CD4-positive, alpha-beta T cell treated with Interleukin-6 for 4 hours (primary cell): ENCODE data around the gene LPGAT1.
"Not testable (repeated sequence)": the region's sequence is repeated elsewhere in the genome, so short reads cannot be mapped to it uniquely, and the experiment has no call there.

Experiments
- DNase-seq: peaks from one replicate; pipeline ENCODE4 v3.0.0-alpha.2; 2020; ENCODE audit warnings: mixed read lengths

LPGAT1 gene

DNA sequence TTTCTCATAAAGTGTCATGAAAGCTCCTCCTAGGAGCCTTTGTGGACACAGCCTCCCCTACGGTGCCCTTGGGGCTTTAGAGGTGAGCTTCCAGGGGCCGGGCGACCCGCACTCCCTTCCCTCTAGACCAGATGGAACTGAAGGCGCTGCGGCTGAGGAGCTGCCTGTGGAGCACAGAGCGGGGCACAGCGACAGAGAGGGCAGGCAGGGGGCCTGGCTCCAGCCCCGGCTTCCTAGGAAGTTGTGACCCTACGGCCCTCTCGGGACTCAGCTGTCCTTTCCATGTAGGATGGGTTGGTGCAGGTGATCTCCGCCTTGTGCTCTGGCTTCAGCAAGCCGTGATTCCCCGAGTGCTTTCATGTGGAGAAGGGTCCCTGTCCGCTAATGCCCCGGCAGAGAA lies 131.5 kb downstream of the LPGAT1 start:
- no peak for DNase-seq

DNA sequence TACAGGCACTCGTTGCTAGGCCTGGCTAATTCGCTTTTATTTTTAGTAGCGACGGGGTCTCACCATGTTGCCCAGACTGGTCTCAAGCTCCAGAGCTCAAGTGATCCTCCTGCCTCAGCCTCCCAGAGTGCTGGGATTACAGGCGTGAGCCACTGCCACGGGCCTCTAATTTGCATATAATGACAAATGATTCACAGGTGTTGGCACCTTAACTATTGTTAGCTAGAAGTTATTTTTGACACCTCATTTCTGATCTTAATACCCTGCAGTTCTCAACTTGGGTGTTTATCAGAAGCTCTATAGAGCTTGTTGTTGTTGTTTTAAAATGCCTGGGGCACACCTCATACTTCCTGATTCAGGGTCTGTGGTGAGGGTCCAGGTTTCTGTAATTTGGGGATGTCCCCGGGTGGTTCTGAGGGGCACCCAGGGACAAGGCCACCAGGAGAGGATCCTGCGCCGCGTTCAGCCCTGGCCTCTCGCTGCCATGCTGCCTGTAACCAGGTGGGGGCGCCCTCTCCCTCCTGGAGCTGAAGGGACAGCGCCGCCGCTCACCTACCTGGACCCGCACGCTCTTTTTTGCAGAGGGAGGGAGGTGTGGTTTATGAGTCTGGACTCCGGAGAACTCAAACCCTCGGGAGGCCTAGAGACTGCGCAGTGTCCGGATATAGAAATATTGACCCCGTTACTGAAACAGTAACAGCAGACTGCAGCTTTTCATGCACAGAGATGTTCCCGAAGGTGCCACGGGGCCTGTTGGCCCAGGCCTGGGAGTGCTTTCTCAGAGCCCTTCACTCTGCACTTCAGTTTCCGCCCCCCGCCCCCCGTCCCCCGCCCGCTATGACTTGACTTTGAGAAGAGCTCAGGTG lies 132.2 kb downstream of the LPGAT1 start:
- peak; percentile 82 for DNase-seq

DNA sequence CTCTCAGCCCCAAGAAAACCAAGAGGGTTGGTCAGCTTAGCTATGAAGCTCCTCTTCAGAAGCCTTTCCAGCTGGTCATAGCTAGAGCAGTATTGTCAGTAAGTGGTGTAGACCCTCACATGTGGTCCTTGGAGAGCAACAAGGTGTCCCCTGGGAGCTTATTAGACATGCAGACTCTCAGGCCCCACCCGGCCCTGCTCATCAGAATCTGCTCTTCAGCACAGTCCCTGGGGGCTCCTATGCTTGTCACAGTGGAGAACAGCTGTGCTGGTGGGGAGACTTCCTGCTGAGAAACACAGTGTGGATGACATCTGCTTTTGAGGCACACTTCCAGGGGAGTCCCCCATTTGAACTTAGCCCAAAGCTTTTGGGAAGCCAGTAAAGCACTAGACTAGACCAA lies 133.2 kb downstream of the LPGAT1 start:
- no peak for DNase-seq

DNA sequence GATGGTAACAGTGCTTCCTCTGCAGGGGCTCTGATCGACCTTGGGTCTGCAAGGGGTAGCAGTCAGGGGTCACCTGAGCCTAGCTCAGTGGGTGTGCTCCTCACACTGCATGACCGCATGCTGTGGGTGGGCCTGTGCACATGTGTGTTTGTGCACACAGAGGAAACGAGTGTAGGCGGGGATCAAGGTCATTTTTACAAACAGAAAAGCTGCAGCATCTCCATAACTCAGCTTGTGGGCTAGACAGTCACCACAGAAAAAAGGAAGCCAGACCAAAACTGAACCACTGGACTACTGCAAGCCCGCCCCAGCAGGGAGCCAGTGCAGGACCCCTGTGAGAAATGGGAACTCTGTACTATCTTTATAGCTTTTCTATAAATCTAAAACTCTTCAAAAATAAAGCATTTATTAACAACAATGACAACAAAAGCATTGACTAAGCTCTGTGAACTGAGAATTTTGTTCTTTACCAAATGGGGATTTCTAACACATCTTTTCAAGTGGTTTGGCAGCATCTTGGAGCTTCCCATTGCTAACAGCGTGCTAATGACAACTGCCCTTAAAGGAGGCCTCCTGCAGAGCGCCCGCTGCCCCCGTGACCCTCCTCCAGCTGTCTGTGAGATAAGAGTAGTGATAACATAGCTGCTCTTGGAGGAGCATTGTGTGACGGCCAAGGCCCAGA lies 135.3 kb downstream of the LPGAT1 start:
- no peak for DNase-seq

DNA sequence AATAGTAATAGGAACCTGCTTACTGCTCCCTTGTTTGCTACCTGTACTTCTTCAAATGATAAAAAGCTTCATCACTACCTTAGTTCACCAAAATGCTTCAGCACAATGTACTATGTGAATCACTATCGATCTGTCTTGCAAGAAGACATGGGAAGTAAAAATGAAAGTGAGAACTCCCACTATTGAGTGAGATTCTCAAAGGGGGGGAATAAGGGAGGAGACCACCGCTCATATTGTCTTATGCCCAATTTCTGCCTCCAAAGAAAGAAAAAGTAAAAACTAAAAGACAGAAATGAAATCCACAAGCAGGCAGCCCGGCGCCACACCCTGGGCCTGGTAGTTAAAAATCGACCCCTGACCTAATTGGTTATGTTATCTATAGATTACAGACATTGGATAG lies 136.7 kb downstream of the LPGAT1 start:
- not testable (repeated sequence) for DNase-seq
